H9 (cell line): Measurements from ENCODE around the gene STXBP5L. TPM values are rescaled to one million over a fixed set of nuclear protein-coding genes. Genes with fewer than 3 reads are reported as not detected.

Experiments
- DNase-seq: peaks from one replicate; pipeline ENCODE4 v3.0.0-alpha.2; 2017
- H2AFZ ChIP-seq: one replicate; pipeline ENCODE4 v1.6.1; 2013; ENCODE audit warnings: mild to moderate bottlenecking, low read length, control low read depth, moderate library complexity
- H2AK5ac ChIP-seq: 2 replicates; pipeline ENCODE4 v1.6.1; 2013; ENCODE audit warnings: low read length, control low read depth, mixed read lengths; ENCODE audit not compliant: insufficient read length
- H2BK120ac ChIP-seq: one replicate; pipeline ENCODE4 v1.6.1; 2013; ENCODE audit warnings: low read depth, mild to moderate bottlenecking, low read length, control low read depth, inconsistent platforms; ENCODE audit not compliant: poor library complexity, severe bottlenecking
- H2BK12ac ChIP-seq: 2 replicates; pipeline ENCODE4 v1.6.1; 2013; ENCODE audit warnings: low read length, control low read depth, mixed read lengths, low read depth; ENCODE audit not compliant: insufficient read length
- H2BK15ac ChIP-seq: 2 replicates; pipeline ENCODE4 v1.6.1; 2013; ENCODE audit warnings: low read depth, low read length, control low read depth
- H2BK20ac ChIP-seq: one replicate; pipeline ENCODE4 v1.6.1; 2013; ENCODE audit warnings: low read depth, mild to moderate bottlenecking, low read length, control low read depth, inconsistent platforms; ENCODE audit not compliant: poor library complexity, severe bottlenecking
- H2BK5ac ChIP-seq: 2 replicates; pipeline ENCODE4 v1.6.1; 2013; ENCODE audit warnings: low read length, control low read depth, mixed read lengths; ENCODE audit not compliant: insufficient read length
- H3K14ac ChIP-seq: 2 replicates; pipeline ENCODE4 v1.6.1; 2013; ENCODE audit warnings: low read length, control low read depth; ENCODE audit not compliant: insufficient read depth
- H3K18ac ChIP-seq: 2 replicates; pipeline ENCODE4 v1.6.1; 2013; ENCODE audit warnings: low read depth, mild to moderate bottlenecking, mixed read lengths, low read length, control low read depth; ENCODE audit not compliant: insufficient read length
- H3K23ac ChIP-seq: 2 replicates; pipeline ENCODE4 v1.6.1; 2013; ENCODE audit warnings: low read length, control low read depth, mixed read lengths, low read depth; ENCODE audit not compliant: insufficient read length
- H3K23me2 ChIP-seq: 2 replicates; pipeline ENCODE4 v1.6.1; 2013; ENCODE audit warnings: low read depth, mild to moderate bottlenecking, mixed read lengths, low read length, control low read depth; ENCODE audit not compliant: insufficient read length, poor library complexity, severe bottlenecking
- H3K27ac ChIP-seq: 2 replicates; pipeline ENCODE4 v1.5.1; 2013; ENCODE audit warnings: low read length, control low read depth, mixed read lengths, low read depth; ENCODE audit not compliant: insufficient read length
- H3K27me3 ChIP-seq: 2 replicates; pipeline ENCODE4 v1.6.1; 2013; ENCODE audit warnings: low read length, control low read depth, inconsistent platforms; ENCODE audit not compliant: insufficient read depth
- H3K4ac ChIP-seq: 2 replicates; pipeline ENCODE4 v1.6.1; 2013; ENCODE audit warnings: low read depth, mild to moderate bottlenecking, control low read depth, inconsistent platforms, low read length, moderate library complexity
- H3K4me1 ChIP-seq: 2 replicates; pipeline ENCODE4 v1.6.1; 2013; ENCODE audit warnings: low read length, control low read depth, inconsistent platforms; ENCODE audit not compliant: insufficient read depth
- H3K4me2 ChIP-seq: 2 replicates; pipeline ENCODE4 v1.6.1; 2013; ENCODE audit warnings: low read length, control low read depth, mixed read lengths; ENCODE audit not compliant: insufficient read length, insufficient read depth
- H3K56ac ChIP-seq: 2 replicates; pipeline ENCODE4 v1.6.1; 2013; ENCODE audit warnings: low read depth, mild to moderate bottlenecking, mixed read lengths, low read length, control low read depth; ENCODE audit not compliant: insufficient read length
- H3K79me1 ChIP-seq: 2 replicates; pipeline ENCODE4 v1.6.1; 2013; ENCODE audit warnings: low read depth, mild to moderate bottlenecking, moderate library complexity, low read length, control low read depth, inconsistent platforms; ENCODE audit not compliant: insufficient read depth, poor library complexity, severe bottlenecking
- H3K79me2 ChIP-seq: 2 replicates; pipeline ENCODE4 v1.6.1; 2013; ENCODE audit warnings: low read length, control low read depth, inconsistent platforms; ENCODE audit not compliant: insufficient read depth
- H3K9ac ChIP-seq: 2 replicates; pipeline ENCODE4 v1.6.1; 2013; ENCODE audit warnings: low read length, control low read depth, mixed read lengths; ENCODE audit not compliant: insufficient read length; ENCODE audit errors: extremely low read depth
- H3K9me3 ChIP-seq: one replicate; pipeline ENCODE4 v1.6.1; 2013; ENCODE audit warnings: low read depth, low read length, inconsistent platforms; ENCODE audit not compliant: control insufficient read depth
- H3T11ph ChIP-seq: one replicate; pipeline ENCODE4 v1.6.1; 2013; ENCODE audit warnings: mild to moderate bottlenecking, low read length, control low read depth, inconsistent platforms
- H4K20me1 ChIP-seq: one replicate; pipeline ENCODE4 v1.6.1; 2013; ENCODE audit not compliant: control insufficient read depth, insufficient read length, insufficient read depth
- H4K5ac ChIP-seq: 2 replicates; pipeline ENCODE4 v1.6.1; 2013; ENCODE audit warnings: low read depth, mild to moderate bottlenecking, mixed read lengths, low read length, control low read depth; ENCODE audit not compliant: insufficient read length
- H4K8ac ChIP-seq: replicated peaks from 2 replicates; pipeline ENCODE4 v1.6.1; 2013; ENCODE audit warnings: low read length, control low read depth, mixed read lengths, low read depth; ENCODE audit not compliant: insufficient read length
- H4K91ac ChIP-seq: 2 replicates; pipeline ENCODE4 v1.6.1; 2013; ENCODE audit warnings: low read depth, mild to moderate bottlenecking, moderate library complexity, mixed read lengths, low read length, control low read depth; ENCODE audit not compliant: insufficient read length
- H3K27ac Mint-ChIP-seq, 3 experiments: 2 replicates in 2 of 3; 3 replicates in 1 of 3; pipeline ENCODE4 v1.8.0; 2020 to 2021; ENCODE audit warnings: mixed read lengths in 3 of 3, mild to moderate bottlenecking in 1 of 3, moderate library complexity in 1 of 3
- H3K27me3 Mint-ChIP-seq: 2 replicates; pipeline ENCODE4 v1.8.0; 2021; ENCODE audit warnings: low read depth, mild to moderate bottlenecking, moderate library complexity, mixed read lengths
- H3K36me3 Mint-ChIP-seq, 3 experiments: 2 replicates in 2 of 3; 3 replicates in 1 of 3; pipeline ENCODE4 v1.8.0; 2020 to 2021; ENCODE audit warnings: low read depth in 3 of 3, mixed read lengths in 3 of 3; ENCODE audit not compliant: insufficient read depth in 1 of 3
- H3K4me1 Mint-ChIP-seq, 2 experiments: 2 replicates each; pipeline ENCODE4 v1.8.0; 2020; ENCODE audit warnings: mixed read lengths in 2 of 2
- H3K4me3 Mint-ChIP-seq, 2 experiments: 2 replicates in 1 of 2; 3 replicates in 1 of 2; pipeline ENCODE4 v1.8.0; 2020 to 2021; ENCODE audit warnings: mild to moderate bottlenecking in 2 of 2, mixed read lengths in 2 of 2, moderate library complexity in 1 of 2
- H3K9me3 Mint-ChIP-seq, 2 experiments: 2 replicates in 1 of 2; 3 replicates in 1 of 2; pipeline ENCODE4 v1.8.0; 2020; ENCODE audit warnings: mild to moderate bottlenecking in 2 of 2, mixed read lengths in 2 of 2, moderate library complexity in 1 of 2
- WGBS: extraction: QIAGEN DNeasy Blood & Tissue Kit; methylation state at CpG from one replicate; pipeline ENCODE4 v1.1.7; 2013; ENCODE audit warnings: missing lambda C conversion rate, low lambda C conversion rate, mixed read lengths; ENCODE audit not compliant: insufficient read length; ENCODE audit errors: extremely low coverage; 5-methylcytosine and 5-hydroxymethylcytosine counted together
- total RNA-seq: library from RNA; stranded (reverse); gene quantifications from 2 replicates; pipeline ENCODE4 v1.2.1, GENCODE V29; 2021
- TF ChIP-seq, protein P1 (sequence below): fragments of 200-600 bp; sonication (generic); conservative IDR thresholded peaks from 3 replicates; pipeline ENCODE4 v1.8.0; 2021; ENCODE audit warnings: antibody characterized with exemption, mild to moderate bottlenecking

STXBP5L gene
- total RNA-seq, 1 experiment from 2014 or later, result 4.7 TPM

GRCh38 chr3:120909602-120909878, 1.5 kb downstream of the STXBP5L start:
- H3K4ac ChIP-seq, result no peak overlapping the region
- H3K79me1 ChIP-seq, result no peaks in the 10 kb centered on the region
- DNase-seq, result peak; percentile 37
- H3K9me3 Mint-ChIP-seq, result no peaks in the 10 kb centered on the region; a peak in 1 of 5 replicates
- peaks cover 15 to 17% of the 10 kb centered on the region in 2 experiments for H3K4me1 Mint-ChIP-seq
- H3K56ac ChIP-seq, result no peak overlapping the region
- H3K27me3 Mint-ChIP-seq, result peaks cover 1% of the 10 kb centered on the region; the same call in 1 of the 2 replicates
- TF ChIP-seq, protein P1, sequence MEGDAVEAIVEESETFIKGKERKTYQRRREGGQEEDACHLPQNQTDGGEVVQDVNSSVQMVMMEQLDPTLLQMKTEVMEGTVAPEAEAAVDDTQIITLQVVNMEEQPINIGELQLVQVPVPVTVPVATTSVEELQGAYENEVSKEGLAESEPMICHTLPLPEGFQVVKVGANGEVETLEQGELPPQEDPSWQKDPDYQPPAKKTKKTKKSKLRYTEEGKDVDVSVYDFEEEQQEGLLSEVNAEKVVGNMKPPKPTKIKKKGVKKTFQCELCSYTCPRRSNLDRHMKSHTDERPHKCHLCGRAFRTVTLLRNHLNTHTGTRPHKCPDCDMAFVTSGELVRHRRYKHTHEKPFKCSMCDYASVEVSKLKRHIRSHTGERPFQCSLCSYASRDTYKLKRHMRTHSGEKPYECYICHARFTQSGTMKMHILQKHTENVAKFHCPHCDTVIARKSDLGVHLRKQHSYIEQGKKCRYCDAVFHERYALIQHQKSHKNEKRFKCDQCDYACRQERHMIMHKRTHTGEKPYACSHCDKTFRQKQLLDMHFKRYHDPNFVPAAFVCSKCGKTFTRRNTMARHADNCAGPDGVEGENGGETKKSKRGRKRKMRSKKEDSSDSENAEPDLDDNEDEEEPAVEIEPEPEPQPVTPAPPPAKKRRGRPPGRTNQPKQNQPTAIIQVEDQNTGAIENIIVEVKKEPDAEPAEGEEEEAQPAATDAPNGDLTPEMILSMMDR, result no peak
- no peak overlapping the region for H3K27ac ChIP-seq
- H3K18ac ChIP-seq, result no peak overlapping the region
- H3K9ac ChIP-seq, result peak overlapping the region; percentile 5
- H4K91ac ChIP-seq, result no peak overlapping the region
- H2BK15ac ChIP-seq, result no peak overlapping the region
- H2BK5ac ChIP-seq, result no peak overlapping the region
- H4K20me1 ChIP-seq, result no peaks in the 10 kb centered on the region
- H3K9me3 ChIP-seq, result no peaks in the 10 kb centered on the region
- no peak overlapping the region for H2BK120ac ChIP-seq
- H3K14ac ChIP-seq, result no peak overlapping the region
- no peak overlapping the region for H3K23ac ChIP-seq
- peaks cover 12% of the 10 kb centered on the region for H3K23me2 ChIP-seq
- peak overlapping the region; percentile 90 for H3K4me2 ChIP-seq
- H2AFZ ChIP-seq, result no peak overlapping the region
- no peak overlapping the region for H4K8ac ChIP-seq
- no peak overlapping the region for H4K5ac ChIP-seq
- no peak overlapping the region for H2BK12ac ChIP-seq
- no peaks in the 10 kb centered on the region for H3K4me1 ChIP-seq
- H3K36me3 Mint-ChIP-seq, result peaks cover 0 to 3% (median 0%) of the 10 kb centered on the region in 3 experiments; a peak in 1 of 7 replicates
- H3K4me3 Mint-ChIP-seq, result peak overlapping the region; percentile 88 to 92
- no peaks in the 10 kb centered on the region for H3K79me2 ChIP-seq
- H3T11ph ChIP-seq, result no peak overlapping the region
- no CpG with 5 or more reads among the region's 4 CpGs for WGBS
- no peaks in the 10 kb centered on the region for H3K27me3 ChIP-seq
- H3K27ac Mint-ChIP-seq, result peak overlapping the region in 1 of 3 experiments; percentile 66; a peak in 2 of 7 replicates
- no peak overlapping the region for H2BK20ac ChIP-seq
- H2AK5ac ChIP-seq, result no peak overlapping the region
